GM12878 (cell line): ENCODE results near the gene TIPARP. TPM values are rescaled to one million over a fixed set of nuclear protein-coding genes. Genes with fewer than 3 reads are reported as not detected.

Source experiments
- ATAC-seq: fragments of 200-7000 bp; cut with Tn5 transposase; 3 replicates; pipeline ENCODE4 v1.9.1; 2020; ENCODE audit warnings: mild to moderate bottlenecking, moderate library complexity
- BruUV-seq: library from RNA; stranded (reverse); fragments of 400-500 nt; replicated peaks from 2 replicates; lab custom pipeline; 2021; lab: Mats Ljungman, UMichigan
- CTCF ChIA-PET: fragments of 300-600 bp; sonication (Branson Sonifier 250); formaldehyde crosslinking; extraction: SDS; loops from one replicate; lab custom pipeline; 2021; ENCODE audit warnings: inconsistent platforms; lab: Yijun Ruan, JAX
- POLR2A ChIA-PET: fragments of 350-600 bp; formaldehyde crosslinking; extraction: SDS; loops from one replicate; lab custom pipeline; 2021; ENCODE audit warnings: inconsistent platforms; lab: Charles Lee
- RAD21 ChIA-PET: fragments of 300-600 bp; sonication (Branson Sonifier 250); formaldehyde crosslinking; loops from one replicate; lab custom pipeline; 2023; ENCODE audit warnings: antibody characterized with exemption; ENCODE audit not compliant: unreplicated experiment; lab: Charles Lee
- SMC1A ChIA-PET: fragments of 300-600 bp; sonication (Branson Sonifier 250); formaldehyde crosslinking; loops from one replicate; lab custom pipeline; 2023; ENCODE audit not compliant: unreplicated experiment, uncharacterized antibody; lab: Charles Lee
- DNase-seq: peaks from one replicate; pipeline ENCODE4 v3.0.0-alpha.2; 2011; ENCODE audit warnings: low read depth, low spot score
- FAIRE-seq: peaks from 3 replicates; lab custom pipeline; 2011; peaks lifted over from hg19 to GRCh38; lab: Jason Lieb, UNC
- H2AFZ ChIP-seq: 2 replicates; pipeline ENCODE4 v1.6.0; 2011; ENCODE audit warnings: low read depth, low read length, control low read depth; ENCODE audit not compliant: control insufficient read depth
- H3K27ac ChIP-seq: 2 replicates; pipeline ENCODE4 v1.5.1; 2011; ENCODE audit warnings: control low read depth; ENCODE audit not compliant: control insufficient read depth, insufficient read depth
- H3K27me3 ChIP-seq, 2 experiments: replicated peaks in 1 of 2; 2 replicates each; pipeline versions ENCODE4 v1.6.0 to v1.6.1; 2011; ENCODE audit warnings: low read length in 1 of 2; ENCODE audit not compliant: control insufficient read depth in 2 of 2, insufficient read depth in 2 of 2
- H3K36me3 ChIP-seq, 2 experiments: 2 replicates each; pipeline ENCODE4 v1.5.1; 2011; ENCODE audit warnings: low read length in 1 of 2; ENCODE audit not compliant: control insufficient read depth in 2 of 2, insufficient read depth in 2 of 2
- H3K4me1 ChIP-seq: 2 replicates; pipeline ENCODE4 v1.6.1; 2011; ENCODE audit warnings: mild to moderate bottlenecking, low read length, moderate library complexity, mixed read lengths; ENCODE audit not compliant: control insufficient read depth, insufficient read depth
- H3K4me2 ChIP-seq: 2 replicates; pipeline ENCODE4 v1.6.0; 2011; ENCODE audit warnings: control low read depth; ENCODE audit not compliant: control insufficient read depth, insufficient read depth
- H3K4me3 ChIP-seq: fragments of 200-600 bp; sonication (generic); 2 replicates; pipeline ENCODE4 v1.5.1; 2016
- H3K79me2 ChIP-seq: 2 replicates; pipeline ENCODE4 v1.6.0; 2011; ENCODE audit warnings: low read length; ENCODE audit not compliant: control insufficient read depth, insufficient read depth
- H3K9ac ChIP-seq: 2 replicates; pipeline ENCODE4 v1.8.0; 2011; ENCODE audit warnings: low read length, control low read depth, mixed read lengths; ENCODE audit not compliant: control insufficient read depth, insufficient read depth
- H3K9me3 ChIP-seq: replicated peaks from 3 replicates; pipeline ENCODE4 v1.5.1; 2011; ENCODE audit warnings: mild to moderate bottlenecking, low read length; ENCODE audit not compliant: control insufficient read depth, insufficient read depth
- H4K20me1 ChIP-seq: 2 replicates; pipeline ENCODE4 v1.6.0; 2011; ENCODE audit not compliant: control insufficient read depth, insufficient read depth
- ATF7 ChIP-seq: fragments of 450-650 bp; IDR thresholded peaks from 2 replicates; pipeline ENCODE4 v1.6.1; 2016; ENCODE audit warnings: low read depth, mild to moderate bottlenecking
- CBFB ChIP-seq: IDR thresholded peaks from 2 replicates; pipeline ENCODE4 v1.6.1; 2016; ENCODE audit warnings: antibody characterized with exemption, low read depth
- CREB1 ChIP-seq: IDR thresholded peaks from 2 replicates; pipeline ENCODE4 v1.6.1; 2012; ENCODE audit warnings: low read depth, mild to moderate bottlenecking, inconsistent platforms
- EP300 ChIP-seq, 2 experiments: fragments of 150-350 bp in 1 of 2; IDR thresholded peaks; 2 replicates each; pipeline ENCODE4 v1.6.1; 2011 to 2012; ENCODE audit warnings: low read depth in 2 of 2, low read length in 2 of 2, borderline replicate concordance in 1 of 2, improper control_type of control experiment in 1 of 2, inconsistent platforms in 1 of 2; ENCODE audit not compliant: control insufficient read depth in 1 of 2
- HCFC1 ChIP-seq: fragments of 150-350 bp; IDR thresholded peaks from 2 replicates; pipeline ENCODE4 v1.6.1; 2014; ENCODE audit warnings: low read length
- MLLT1 ChIP-seq: fragments of 450-650 bp; IDR thresholded peaks from 2 replicates; pipeline ENCODE4 v1.6.1; 2016; ENCODE audit warnings: mild to moderate bottlenecking
- MTA2 ChIP-seq: fragments of 450-650 bp; IDR thresholded peaks from 2 replicates; pipeline ENCODE4 v1.6.1; 2016; ENCODE audit warnings: low read depth, mild to moderate bottlenecking, moderate library complexity
- SMC3 ChIP-seq: IDR thresholded peaks from 2 replicates; pipeline ENCODE4 v1.6.1; 2011; ENCODE audit warnings: low read length, improper control_type of control experiment, borderline replicate concordance
- SUZ12 ChIP-seq: fragments of 200-600 bp; sonication (generic); IDR thresholded peaks from one replicate; pipeline ENCODE4 v1.6.1; 2018; ENCODE audit warnings: antibody characterized with exemption, mild to moderate bottlenecking; ENCODE audit not compliant: unreplicated experiment
- ZNF217 ChIP-seq: fragments of 450-650 bp; IDR thresholded peaks from 2 replicates; pipeline ENCODE4 v1.6.1; 2017; ENCODE audit warnings: antibody characterized with exemption, mild to moderate bottlenecking
- WGBS: methylation state at CpG from one replicate; pipeline ENCODE4 v1.1.6; 2016; ENCODE audit warnings: low lambda C conversion rate; ENCODE audit not compliant: insufficient replicate concordance, insufficient coverage; ENCODE audit errors: missing lambda C conversion rate; 5-methylcytosine and 5-hydroxymethylcytosine counted together
- in situ Hi-C: fragments of 300-500 bp; cut with MboI; formaldehyde crosslinking; loops from 9 replicates; pipeline ENCODE4 v1.14.3; 2018; ENCODE audit warnings: mixed read lengths
- intact Hi-C: fragments of 100-400 bp; cut with micrococcal nuclease; formaldehyde crosslinking; loops from one replicate; pipeline ENCODE4 v1.14.2; 2022; ENCODE audit not compliant: unreplicated experiment
- polyA plus RNA-seq, 11 experiments: library from polyadenylated mRNA; depleted of rRNA in 4 of 11; unstranded in 6 of 11; stranded (reverse) in 5 of 11; fragments of >200 nt; fragmentation: Nextera tagmentation in 4 of 11; fragmentation: Illumina TruSeq in 1 of 11; extraction: Ambion mirVana in 4 of 11; extraction: Trizol in 1 of 11; gene quantifications; 1 replicate in 1 of 11; 2 replicates in 10 of 11; pipeline versions ENCODE4 v1.2.1 to v1.2.3, GENCODE V29; 2011 to 2016; ENCODE audit warnings: inconsistent platforms in 2 of 11, missing spikeins in 2 of 11, low read depth in 1 of 11
- total RNA-seq, 4 experiments: library from RNA; depleted of rRNA in 3 of 4; stranded (reverse); fragments of >200 nt in 3 of 4; fragmentation: Illumina TruSeq in 1 of 4; extraction: Trizol in 1 of 4; gene quantifications; 2 replicates each; pipeline versions ENCODE4 v1.2.1 to v1.2.3, GENCODE V29; 2013 to 2021

The TIPARP gene
- total and polyA plus RNA-seq, 10 of the 15 experiments (the other 5 are each of a cell fraction or from before 2014, with no cell fraction given): 3.2 to 21.5 (median 12.0) TPM

- Histone ChIP-seq H3K79me2 (no peaks in the 10 kb centered on the region), H3K36me3 (no peaks in the 10 kb centered on the region), H3K4me3 (no peak overlapping the region), H3K9me3 (no peaks in the 10 kb centered on the region), H4K20me1 (no peaks in the 10 kb centered on the region), H3K9ac (no peak overlapping the region), H3K4me1 (no peaks in the 10 kb centered on the region), H3K27me3 (no peaks in the 10 kb centered on the region), H3K27ac (no peak overlapping the region), H3K4me2 (no peak overlapping the region), H2AFZ (no peak overlapping the region)
- ChIA-PET RAD21 (no interaction called here), CTCF (interaction anchor here (0.6 kb wide), 1 partner anchor 789 kb away, joined by 4 read pairs; no protein-coding TSS in a partner anchor), SMC1A (interaction anchor here (0.5 kb wide), 1 partner anchor 376 kb away, joined by 4 read pairs; no protein-coding TSS in a partner anchor), POLR2A (no interaction called here)
- FAIRE-seq: no peak
- no peak for TF ChIP-seq MTA2
- TF ChIP-seq CREB1: no peak
- TF ChIP-seq HCFC1: no peak
- no peak for TF ChIP-seq SMC3
- TF ChIP-seq EP300 (IDR thresholded peaks at IDR 0.05; ENCODE audit: borderline replicate concordance in 1 of 2, control insufficient read depth in 1 of 2, low read depth in 2 of 2, low read length in 2 of 2): no peak
- TF ChIP-seq SUZ12: no peak
- no peak for TF ChIP-seq MLLT1
- no peak for TF ChIP-seq ATF7
- TF ChIP-seq CBFB: no peak
- no peak for TF ChIP-seq ZNF217
- ATAC-seq: no peak
- 85% methylated on average over 2 of the region's 2 CpGs for WGBS
- no TSS peak for BruUV-seq
- intact Hi-C loops: no loop called here
- no peak for DNase-seq
- in situ Hi-C loops: no loop called here
These were observed 55.2 kb downstream of the TIPARP start for GRCh38 chr3:156729460-156730179.
